Thyroid gland (tissue), 4 donors: ENCODE data around the gene ULK4. TPM values are rescaled to one million over a fixed set of nuclear protein-coding genes. Genes with fewer than 3 reads are reported as not detected.
A peak's percentile ranks its signal among the peaks of the same experiment; 100 is the strongest.

Experiments
- DNase-seq, 2 donors: peaks; one replicate each; pipeline ENCODE4 v3.0.0-alpha.2; 2019
- H3K27ac ChIP-seq, 3 donors: fragments of 200-600 bp; sonication (generic); 1 replicate in 2 of 3; 2 replicates in 1 of 3; pipeline ENCODE4 v1.5.1; 2016 to 2019; ENCODE audit warnings: mild to moderate bottlenecking in 1 of 3, moderate library complexity in 1 of 3
- H3K27me3 ChIP-seq: fragments of 200-600 bp; sonication (generic); one replicate; pipeline ENCODE4 v1.5.1; 2019
- H3K36me3 ChIP-seq, 2 donors: fragments of 200-600 bp; sonication (generic); one replicate each; pipeline ENCODE4 v1.5.1; 2016 to 2019
- H3K4me1 ChIP-seq, 2 donors: fragments of 200-600 bp; sonication (generic); one replicate each; pipeline ENCODE4 v1.5.1; 2017 to 2019
- H3K4me3 ChIP-seq, 3 donors: fragments of 200-600 bp; sonication (generic); replicated peaks in 1 of 3; 1 replicate in 2 of 3; 2 replicates in 1 of 3; pipeline ENCODE4 v1.5.1; 2016; ENCODE audit warnings: mild to moderate bottlenecking in 1 of 3
- H3K9me3 ChIP-seq: fragments of 200-600 bp; sonication (generic); one replicate; pipeline ENCODE4 v1.5.1; 2017
- POLR2A ChIP-seq, 2 donors: fragments of 450-650 bp; IDR thresholded peaks; one replicate each; pipeline ENCODE4 v1.6.1; 2017; ENCODE audit warnings: antibody characterized with exemption in 2 of 2, mild to moderate bottlenecking in 2 of 2, moderate library complexity in 1 of 2
- WGBS, 2 donors: methylation state at CpG; one replicate each; pipeline ENCODE4 v1.1.5; 2017; 5-methylcytosine and 5-hydroxymethylcytosine counted together
- intact Hi-C: fragments of 100-400 bp; cut with DNase I; formaldehyde crosslinking; loops from one replicate; pipeline ENCODE4 v1.15.1; 2023
- total RNA-seq, 4 donors: library from RNA; depleted of rRNA; stranded (reverse); fragments of >200 nt; gene quantifications; one replicate each; pipeline ENCODE4 v1.2.3, GENCODE V29; 2016
- TF ChIP-seq, protein P1 (sequence below), 6 experiments: fragments of 200-600 bp in 3 of 6; fragments of 450-650 bp in 3 of 6; sonication (generic) in 3 of 6; IDR thresholded peaks; one replicate each; pipeline ENCODE4 v1.5.1; 2016 to 2019; ENCODE audit warnings: antibody characterized with exemption in 6 of 6, mild to moderate bottlenecking in 2 of 6, inconsistent platforms in 1 of 6, moderate library complexity in 1 of 6

The ULK4 gene
- total RNA-seq, 4 donors from 2014 or later: 18.7 to 58.2 (median 43.3) TPM

DNA sequence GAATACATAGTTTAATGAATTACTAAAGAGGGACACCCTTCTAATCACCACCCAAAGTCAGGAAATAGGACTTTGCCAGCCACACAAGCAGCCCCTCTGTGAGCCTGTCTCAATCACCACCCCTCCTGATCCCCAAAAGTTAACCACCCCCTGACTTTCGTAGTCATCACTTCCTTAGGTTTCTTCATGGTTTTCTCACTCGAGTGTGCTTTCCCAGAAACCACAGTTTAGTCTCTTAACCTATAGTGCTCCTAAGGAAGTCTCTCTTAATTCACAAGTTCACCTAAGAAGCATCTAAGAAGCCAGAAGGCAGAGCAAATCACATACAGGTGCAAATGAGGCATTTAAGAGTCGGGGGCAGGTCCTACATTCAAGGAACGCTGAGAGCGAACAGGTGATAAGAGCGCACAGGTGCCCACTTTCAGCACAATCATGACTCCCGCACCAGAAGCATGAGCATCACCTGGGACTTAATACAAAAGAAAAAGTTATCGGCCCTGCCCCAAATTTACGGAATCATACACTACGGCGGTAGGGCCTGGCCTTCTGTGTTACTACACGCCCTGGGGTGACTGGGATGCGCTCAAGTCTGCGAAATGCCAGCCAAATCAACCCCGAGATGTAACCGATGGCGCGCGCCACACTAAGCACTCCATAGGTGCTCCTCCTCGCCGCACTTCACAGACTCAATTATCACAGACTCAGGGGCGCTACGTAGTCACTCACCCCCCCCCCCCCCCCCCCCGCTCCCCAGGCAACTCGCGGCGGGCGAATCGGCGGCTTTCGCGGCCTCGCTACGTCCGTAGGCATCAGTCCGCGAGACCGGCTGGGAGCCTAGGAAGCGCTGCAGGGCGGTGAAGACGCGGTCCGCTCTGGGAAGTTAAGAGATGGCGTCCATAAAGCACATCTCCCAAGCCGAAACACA lies 815 bp downstream of the ULK4 start:
- Histone ChIP-seq H3K27ac (peak overlapping the region; percentile 40 to 67 (median 49)), H3K36me3 (no peaks in the 10 kb centered on the region), H3K4me1 (peaks cover 5 to 6% of the 10 kb centered on the region in 2 donors), H3K9me3 (no peaks in the 10 kb centered on the region), H3K27me3 (no peaks in the 10 kb centered on the region), H3K4me3 (peak overlapping the region; percentile 56 to 87 (median 60))
- DNase-seq: peak; percentile 44 to 55
- WGBS, 2 donors: 1 to 7% methylated on average over 15 to 35 of the region's 45 CpGs
- TF ChIP-seq POLR2A (IDR thresholded peaks at IDR 0.05): no peak
- TF ChIP-seq, protein P1, sequence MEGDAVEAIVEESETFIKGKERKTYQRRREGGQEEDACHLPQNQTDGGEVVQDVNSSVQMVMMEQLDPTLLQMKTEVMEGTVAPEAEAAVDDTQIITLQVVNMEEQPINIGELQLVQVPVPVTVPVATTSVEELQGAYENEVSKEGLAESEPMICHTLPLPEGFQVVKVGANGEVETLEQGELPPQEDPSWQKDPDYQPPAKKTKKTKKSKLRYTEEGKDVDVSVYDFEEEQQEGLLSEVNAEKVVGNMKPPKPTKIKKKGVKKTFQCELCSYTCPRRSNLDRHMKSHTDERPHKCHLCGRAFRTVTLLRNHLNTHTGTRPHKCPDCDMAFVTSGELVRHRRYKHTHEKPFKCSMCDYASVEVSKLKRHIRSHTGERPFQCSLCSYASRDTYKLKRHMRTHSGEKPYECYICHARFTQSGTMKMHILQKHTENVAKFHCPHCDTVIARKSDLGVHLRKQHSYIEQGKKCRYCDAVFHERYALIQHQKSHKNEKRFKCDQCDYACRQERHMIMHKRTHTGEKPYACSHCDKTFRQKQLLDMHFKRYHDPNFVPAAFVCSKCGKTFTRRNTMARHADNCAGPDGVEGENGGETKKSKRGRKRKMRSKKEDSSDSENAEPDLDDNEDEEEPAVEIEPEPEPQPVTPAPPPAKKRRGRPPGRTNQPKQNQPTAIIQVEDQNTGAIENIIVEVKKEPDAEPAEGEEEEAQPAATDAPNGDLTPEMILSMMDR (IDR thresholded peaks at IDR 0.05): no peak
- intact Hi-C loops: loop anchor here (5.0 to 10.0 kb wide), 3 partner anchors 54 to 624 kb away; partner anchors contain the start of gene SEC22C

DNA sequence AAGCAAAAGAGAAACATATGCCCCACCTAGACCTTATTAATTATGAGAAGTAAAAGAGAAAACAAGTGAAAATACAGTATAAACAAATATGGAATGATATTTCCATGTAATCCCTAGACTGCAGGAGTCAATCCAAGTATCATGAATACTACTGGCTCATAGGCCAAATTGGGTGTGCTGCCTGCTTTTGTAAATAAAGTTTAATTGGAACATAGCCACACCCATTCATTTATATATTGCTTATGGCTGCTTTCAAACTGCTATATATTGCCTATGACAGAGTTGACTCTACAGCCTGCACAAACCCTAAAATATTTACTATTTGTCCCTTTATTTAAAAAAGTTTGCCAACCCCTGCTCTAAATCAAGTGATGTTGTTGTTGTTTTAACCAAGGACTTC lies 5.3 kb downstream of the ULK4 start:
- H3K9me3 ChIP-seq: no peaks in the 10 kb centered on the region
- H3K4me1 ChIP-seq: peaks cover 5 to 6% of the 10 kb centered on the region in 2 donors
- H3K27me3 ChIP-seq: no peaks in the 10 kb centered on the region
- H3K27ac ChIP-seq: no peak overlapping the region
- no peaks in the 10 kb centered on the region for H3K36me3 ChIP-seq
- DNase-seq: no peak
- TF ChIP-seq, protein P1 (IDR thresholded peaks at IDR 0.05): no peak
- TF ChIP-seq POLR2A (IDR thresholded peaks at IDR 0.05): no peak
- no peak overlapping the region for H3K4me3 ChIP-seq
- intact Hi-C loops: no loop called here

DNA sequence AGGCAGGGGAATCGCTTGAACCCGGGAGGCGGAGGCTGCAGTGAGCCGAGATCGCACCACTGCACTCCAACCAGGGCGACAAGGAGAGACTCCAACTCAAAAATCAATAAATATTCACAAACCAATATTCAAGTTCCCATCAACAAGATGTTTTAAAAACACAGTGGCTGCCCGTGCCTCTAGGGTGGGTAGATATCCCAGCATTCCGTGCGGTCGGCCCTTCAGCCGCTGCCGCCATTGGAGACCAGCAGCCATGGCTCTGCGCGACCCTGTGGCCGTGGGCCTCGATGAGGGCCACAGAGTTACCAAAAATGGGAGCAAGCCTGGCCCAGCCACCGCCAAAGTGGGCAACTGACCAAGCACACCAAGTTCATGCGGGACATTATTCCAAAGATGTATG lies 6.7 kb downstream of the ULK4 start:
- no peaks in the 10 kb centered on the region for H3K9me3 ChIP-seq
- intact Hi-C loops: no loop called here
- no peak for DNase-seq
- H3K27ac ChIP-seq: no peak overlapping the region
- H3K27me3 ChIP-seq: no peaks in the 10 kb centered on the region
- TF ChIP-seq, protein P1 (IDR thresholded peaks at IDR 0.05): no peak
- TF ChIP-seq POLR2A (IDR thresholded peaks at IDR 0.05): no peak
- 89 to 90% methylated on average over 17 to 18 of the region's 18 CpGs for WGBS, 2 donors
- H3K4me1 ChIP-seq: no peaks in the 10 kb centered on the region
- H3K4me3 ChIP-seq: no peak overlapping the region
- H3K36me3 ChIP-seq: no peaks in the 10 kb centered on the region

DNA sequence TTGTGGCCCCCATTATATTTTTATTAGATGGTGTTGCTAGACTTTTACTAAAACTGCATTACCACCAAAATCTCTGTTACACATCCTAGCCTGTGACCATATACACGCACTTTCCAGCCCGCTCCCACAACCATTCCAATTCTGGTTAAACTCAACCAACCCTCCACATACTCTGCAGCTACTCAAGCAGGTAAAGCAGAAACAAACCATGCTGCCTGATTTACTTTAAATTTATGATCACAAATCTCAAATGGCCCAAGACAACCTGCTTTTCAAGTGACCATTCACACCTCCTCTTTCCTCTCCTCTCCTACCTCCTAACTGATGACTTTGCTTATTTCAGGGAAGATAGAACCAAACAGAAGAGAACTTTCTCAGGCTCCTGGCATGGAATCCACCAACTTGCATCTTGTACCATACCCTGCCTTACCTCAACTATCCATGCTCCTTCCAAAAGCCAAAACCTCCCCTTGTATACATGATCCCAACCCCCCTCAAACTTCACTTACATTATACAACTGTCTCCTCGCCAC lies 18.5 kb downstream of the ULK4 start:
- 80 to 95% methylated on average over 3 of the region's 3 CpGs for WGBS, 2 donors
- intact Hi-C loops: no loop called here
- no peak overlapping the region for H3K27ac ChIP-seq
- no peaks in the 10 kb centered on the region for H3K4me1 ChIP-seq
- H3K36me3 ChIP-seq: no peaks in the 10 kb centered on the region
- no peaks in the 10 kb centered on the region for H3K9me3 ChIP-seq
- TF ChIP-seq POLR2A (IDR thresholded peaks at IDR 0.05): no peak
- TF ChIP-seq, protein P1 (IDR thresholded peaks at IDR 0.05): no peak
- H3K4me3 ChIP-seq: no peak overlapping the region
- H3K27me3 ChIP-seq: no peaks in the 10 kb centered on the region
- no peak for DNase-seq

DNA sequence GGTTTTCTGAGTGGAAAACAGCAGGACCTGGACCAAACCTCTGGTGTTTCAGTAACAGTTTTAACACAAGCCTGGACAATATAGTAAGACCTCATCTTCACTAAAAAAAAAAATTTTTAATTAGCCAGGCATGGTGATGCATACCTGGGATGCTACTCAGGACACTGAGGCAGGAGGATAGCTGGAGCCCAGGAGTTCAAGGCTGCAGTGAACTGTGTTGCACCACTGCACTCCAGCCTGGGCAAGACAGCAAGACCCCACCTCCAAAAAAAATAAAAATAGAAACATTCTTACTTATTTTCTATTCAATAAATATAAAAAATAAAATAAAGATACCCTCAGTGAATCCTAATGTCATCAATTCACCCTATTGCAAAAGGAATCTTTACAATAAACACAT lies 21.5 kb downstream of the ULK4 start:
- TF ChIP-seq, protein P1 (IDR thresholded peaks at IDR 0.05): no peak
- TF ChIP-seq POLR2A (IDR thresholded peaks at IDR 0.05): no peak
- Histone ChIP-seq H3K27me3 (no peaks in the 10 kb centered on the region), H3K4me1 (no peaks in the 10 kb centered on the region), H3K9me3 (no peaks in the 10 kb centered on the region), H3K4me3 (no peak overlapping the region), H3K27ac (no peak overlapping the region), H3K36me3 (no peaks in the 10 kb centered on the region)
- DNase-seq: no peak
- intact Hi-C loops: no loop called here
